Testis (tissue), 3 donors: ENCODE data around the gene PJA1. TPM values are rescaled to one million over a fixed set of nuclear protein-coding genes. Genes with fewer than 3 reads are reported as not detected.

Experiments used
- DNase-seq: peaks from one replicate; pipeline ENCODE4 v3.0.0-alpha.2; 2019
- H3K27ac ChIP-seq, 2 donors: fragments of 200-600 bp; sonication (generic); one replicate each; pipeline ENCODE4 v1.5.1; 2019
- H3K27me3 ChIP-seq: fragments of 200-600 bp; sonication (generic); one replicate; pipeline ENCODE4 v1.5.1; 2019
- H3K36me3 ChIP-seq: fragments of 200-600 bp; sonication (generic); one replicate; pipeline ENCODE4 v1.5.1; 2017; ENCODE audit warnings: low read depth; ENCODE audit errors: missing control alignments
- H3K4me1 ChIP-seq: fragments of 200-600 bp; sonication (generic); one replicate; pipeline ENCODE4 v1.5.1; 2019
- H3K4me3 ChIP-seq, 2 donors: fragments of 200-600 bp; sonication (generic); one replicate each; pipeline ENCODE4 v1.5.1; 2017 to 2019
- H3K9me3 ChIP-seq: fragments of 200-600 bp; sonication (generic); one replicate; pipeline ENCODE4 v1.5.1; 2017
- CTCF ChIP-seq, 3 experiments: fragments of 450-650 bp in 2 of 3; fragments of 200-600 bp in 1 of 3; sonication (generic) in 1 of 3; IDR thresholded peaks; one replicate each; pipeline ENCODE4 v1.5.1; 2016 to 2019; ENCODE audit warnings: antibody characterized with exemption in 3 of 3, mild to moderate bottlenecking in 2 of 3, moderate library complexity in 1 of 3
- POLR2A ChIP-seq: fragments of 450-650 bp; IDR thresholded peaks from one replicate; pipeline ENCODE4 v1.6.1; 2017; ENCODE audit warnings: antibody characterized with exemption, mild to moderate bottlenecking, moderate library complexity
- WGBS, 2 donors: methylation state at CpG; one replicate each; pipeline ENCODE4 v1.1.5; 2018; 5-methylcytosine and 5-hydroxymethylcytosine counted together
- intact Hi-C: fragments of 100-400 bp; cut with DNase I; formaldehyde crosslinking; loops from one replicate; pipeline ENCODE4 v1.15.1; 2023; ENCODE audit warnings: low total_unique reads
- polyA plus RNA-seq: library from polyadenylated mRNA; stranded (reverse); fragments of 350-450 nt; fragmentation: Illumina TruSeq; extraction: RNeasy Lipid Tissue Mini Kit (QIAGEN cat#74804); gene quantifications from one replicate; pipeline ENCODE4 v1.2.3, GENCODE V29; 2014; ENCODE audit warnings: low read depth, low replicate concordance; ENCODE audit not compliant: insufficient read depth
- total RNA-seq, 2 donors: library from RNA; depleted of rRNA; stranded (reverse); fragments of >200 nt; gene quantifications; one replicate each; pipeline ENCODE4 v1.2.3, GENCODE V29; 2016

Gene PJA1
- total and polyA plus RNA-seq, 3 donors from 2014 or later = 56.6 to 101 (median 61.8) TPM

GRCh38 chrX:69137371-69138117, 27.7 kb downstream of the PJA1 start:
- peaks cover 10% of the 10 kb centered on the region for H3K4me1 ChIP-seq
- WGBS, 2 donors = 8% methylated on average over 11 of the region's 11 CpGs; no CpG with 5 or more reads in 1 of the 2 donors
- H3K4me3 ChIP-seq = peak overlapping the region in 1 of 2 donors; percentile 29
- H3K9me3 ChIP-seq = no peaks in the 10 kb centered on the region
- peak; percentile 55 for DNase-seq
- H3K27ac ChIP-seq = peak overlapping the region; percentile 55 to 71
- intact Hi-C loops = no loop called here
- no peaks in the 10 kb centered on the region for H3K36me3 ChIP-seq
- H3K27me3 ChIP-seq = no peaks in the 10 kb centered on the region
- TF ChIP-seq POLR2A (no peak), CTCF (IDR thresholded peaks at IDR 0.05) (no peak)

GRCh38 chrX:69136546-69137331, 28.5 kb downstream of the PJA1 start:
- intact Hi-C loops = no loop called here
- peaks cover 10% of the 10 kb centered on the region for H3K4me1 ChIP-seq
- peak overlapping the region in 1 of 2 donors; percentile 29 for H3K4me3 ChIP-seq
- H3K27ac ChIP-seq = peak overlapping the region; percentile 55 to 71
- no peaks in the 10 kb centered on the region for H3K27me3 ChIP-seq
- WGBS, 2 donors = 0 to 5% methylated on average over 1 to 32 of the region's 42 CpGs
- TF ChIP-seq CTCF (IDR thresholded peaks at IDR 0.05) (no peak), POLR2A (no peak)
- no peaks in the 10 kb centered on the region for H3K36me3 ChIP-seq
- peak; percentile 53 for DNase-seq
- H3K9me3 ChIP-seq = no peaks in the 10 kb centered on the region

- Histone ChIP-seq H3K4me1 (peaks cover 10% of the 10 kb centered on the region), H3K9me3 (no peaks in the 10 kb centered on the region), H3K27ac (no peak overlapping the region), H3K4me3 (no peak overlapping the region), H3K36me3 (no peaks in the 10 kb centered on the region), H3K27me3 (no peaks in the 10 kb centered on the region)
- DNase-seq = peak; percentile 53
- peak in 2 of 3 experiments; percentile 30 for TF ChIP-seq CTCF (IDR thresholded peaks at IDR 0.05)
- TF ChIP-seq POLR2A = no peak
- 20 to 46% methylated on average over 6 of the region's 6 CpGs for WGBS, 2 donors
- intact Hi-C loops = no loop called here
These were observed 31.2 kb downstream of the PJA1 start for GRCh38 chrX:69133921-69134542.

DNA sequence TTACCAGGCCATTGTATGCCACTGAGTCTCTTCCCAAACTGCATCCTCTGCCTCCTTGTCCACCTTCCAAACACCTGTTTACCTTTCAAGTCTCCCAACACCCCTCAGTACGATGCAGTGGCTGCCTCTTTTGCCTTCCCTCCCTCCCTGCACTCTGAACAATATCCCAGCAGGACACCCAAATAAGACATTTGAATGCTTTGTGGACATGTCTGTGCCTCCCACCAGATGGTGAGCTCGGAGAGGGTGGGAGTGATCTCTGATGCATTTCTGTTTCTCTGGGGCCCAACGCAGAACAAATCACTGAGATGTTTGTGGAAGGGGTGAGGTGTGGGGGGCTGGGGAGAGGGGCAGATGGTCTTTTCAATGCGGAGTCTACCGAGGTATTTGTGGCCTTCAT, 33.4 kb downstream of the PJA1 start:
- Histone ChIP-seq H3K27ac (no peak overlapping the region), H3K36me3 (no peaks in the 10 kb centered on the region), H3K4me1 (peaks cover 4% of the 10 kb centered on the region), H3K9me3 (no peaks in the 10 kb centered on the region), H3K27me3 (no peaks in the 10 kb centered on the region), H3K4me3 (no peak overlapping the region)
- no peak for DNase-seq
- WGBS, 2 donors = 76 to 91% methylated on average over 5 of the region's 5 CpGs
- intact Hi-C loops = no loop called here
- no peak for TF ChIP-seq CTCF (IDR thresholded peaks at IDR 0.05)
- no peak for TF ChIP-seq POLR2A
